ENCODE results near the gene NAA15. TPM values are rescaled to one million over a fixed set of nuclear protein-coding genes. Genes with fewer than 3 reads are reported as not detected.
A peak's percentile ranks its signal among the peaks of the same experiment; 100 is the strongest.

NAA15 gene
- total RNA-seq, 1 donor from 2014 or later: 35.8 TPM

GRCh38 chr4:139324620-139325019 is 23.3 kb downstream of the NAA15 start:
- H3K4me3 ChIP-seq (ENCODE audit: low read depth, low read length): no peak overlapping the region
- DNase-seq (ENCODE audit: low read depth) (no peak), FAIRE-seq (no peak)
- peaks cover 1% of the 10 kb centered on the region for H3K36me3 ChIP-seq (ENCODE audit: control insufficient read depth, insufficient read depth, low read length)
- H3K27me3 ChIP-seq (ENCODE audit: control insufficient read depth, insufficient read depth, low read length): no peaks in the 10 kb centered on the region
- no peak for TF ChIP-seq CTCF (IDR thresholded peaks at IDR 0.05; ENCODE audit: insufficient read depth, low read length, severe bottlenecking)

GRCh38 chr4:139329665-139330200 is 28.4 kb downstream of the NAA15 start:
- no peaks in the 10 kb centered on the region for H3K27me3 ChIP-seq (ENCODE audit: control insufficient read depth, insufficient read depth, low read length)
- no peak for DNase-seq (ENCODE audit: low read depth)
- peaks cover 1% of the 10 kb centered on the region for H3K36me3 ChIP-seq (ENCODE audit: control insufficient read depth, insufficient read depth, low read length)
- TF ChIP-seq CTCF (IDR thresholded peaks at IDR 0.05; ENCODE audit: insufficient read depth, low read length, severe bottlenecking): no peak
- H3K4me3 ChIP-seq (ENCODE audit: low read depth, low read length): no peak overlapping the region
- FAIRE-seq: no peak

- TF ChIP-seq CTCF (IDR thresholded peaks at IDR 0.05; ENCODE audit: insufficient read depth, low read length, severe bottlenecking): no peak
- Histone ChIP-seq H3K4me3 (ENCODE audit: low read depth, low read length) (no peak overlapping the region), H3K27me3 (ENCODE audit: control insufficient read depth, insufficient read depth, low read length) (no peaks in the 10 kb centered on the region), H3K36me3 (ENCODE audit: control insufficient read depth, insufficient read depth, low read length) (peaks cover 1% of the 10 kb centered on the region)
- FAIRE-seq: no peak
- no peak for DNase-seq (ENCODE audit: low read depth)
Observed at GRCh38 chr4:139330283-139330682, 29.0 kb downstream of the NAA15 start.

- no peak for TF ChIP-seq CTCF (IDR thresholded peaks at IDR 0.05; ENCODE audit: insufficient read depth, low read length, severe bottlenecking)
- FAIRE-seq (no peak), DNase-seq (ENCODE audit: low read depth) (peak; percentile 59)
Observed at GRCh38 chr4:139331185-139331584, 29.9 kb downstream of the NAA15 start.

GRCh38 chr4:139333046-139333445 is 31.7 kb downstream of the NAA15 start:
- TF ChIP-seq CTCF (IDR thresholded peaks at IDR 0.05; ENCODE audit: insufficient read depth, low read length, severe bottlenecking): no peak
- no peak overlapping the region for H3K4me3 ChIP-seq (ENCODE audit: low read depth, low read length)
- DNase-seq (ENCODE audit: low read depth): peak; percentile 53
- no peaks in the 10 kb centered on the region for H3K27me3 ChIP-seq (ENCODE audit: control insufficient read depth, insufficient read depth, low read length)
- H3K36me3 ChIP-seq (ENCODE audit: control insufficient read depth, insufficient read depth, low read length): peaks cover 1% of the 10 kb centered on the region
- no peak for FAIRE-seq

More at GRCh38 chr4:139331185-139331584, 29.9 kb downstream of the NAA15 start:
- Histone ChIP-seq H3K4me3 (ENCODE audit: low read depth, low read length) (no peak overlapping the region), H3K36me3 (ENCODE audit: control insufficient read depth, insufficient read depth, low read length) (peaks cover 1% of the 10 kb centered on the region), H3K27me3 (ENCODE audit: control insufficient read depth, insufficient read depth, low read length) (no peaks in the 10 kb centered on the region)

GRCh38 chr4:139337612-139338011 is 36.3 kb downstream of the NAA15 start:
- no peak for TF ChIP-seq CTCF (IDR thresholded peaks at IDR 0.05; ENCODE audit: insufficient read depth, low read length, severe bottlenecking)
- Histone ChIP-seq H3K27me3 (ENCODE audit: control insufficient read depth, insufficient read depth, low read length) (no peaks in the 10 kb centered on the region), H3K4me3 (ENCODE audit: low read depth, low read length) (no peak overlapping the region), H3K36me3 (ENCODE audit: control insufficient read depth, insufficient read depth, low read length) (peaks cover 6% of the 10 kb centered on the region)
- FAIRE-seq: no peak
- DNase-seq (ENCODE audit: low read depth): no peak

Data from bronchial epithelial cell (primary cell).